Measurements from ENCODE around the gene PTPRN2.

PTPRN2 gene

GRCh38 chr7:157844141-157844540, 743.5 kb downstream of the PTPRN2 start:
- no peak for DNase-seq (ENCODE audit: low spot score)
- no peak overlapping the region for H3K4me3 ChIP-seq
- TF ChIP-seq, protein P1, sequence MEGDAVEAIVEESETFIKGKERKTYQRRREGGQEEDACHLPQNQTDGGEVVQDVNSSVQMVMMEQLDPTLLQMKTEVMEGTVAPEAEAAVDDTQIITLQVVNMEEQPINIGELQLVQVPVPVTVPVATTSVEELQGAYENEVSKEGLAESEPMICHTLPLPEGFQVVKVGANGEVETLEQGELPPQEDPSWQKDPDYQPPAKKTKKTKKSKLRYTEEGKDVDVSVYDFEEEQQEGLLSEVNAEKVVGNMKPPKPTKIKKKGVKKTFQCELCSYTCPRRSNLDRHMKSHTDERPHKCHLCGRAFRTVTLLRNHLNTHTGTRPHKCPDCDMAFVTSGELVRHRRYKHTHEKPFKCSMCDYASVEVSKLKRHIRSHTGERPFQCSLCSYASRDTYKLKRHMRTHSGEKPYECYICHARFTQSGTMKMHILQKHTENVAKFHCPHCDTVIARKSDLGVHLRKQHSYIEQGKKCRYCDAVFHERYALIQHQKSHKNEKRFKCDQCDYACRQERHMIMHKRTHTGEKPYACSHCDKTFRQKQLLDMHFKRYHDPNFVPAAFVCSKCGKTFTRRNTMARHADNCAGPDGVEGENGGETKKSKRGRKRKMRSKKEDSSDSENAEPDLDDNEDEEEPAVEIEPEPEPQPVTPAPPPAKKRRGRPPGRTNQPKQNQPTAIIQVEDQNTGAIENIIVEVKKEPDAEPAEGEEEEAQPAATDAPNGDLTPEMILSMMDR (IDR thresholded peaks at IDR 0.05) = no peak
- no peak overlapping the region for H3K27ac ChIP-seq

DNA sequence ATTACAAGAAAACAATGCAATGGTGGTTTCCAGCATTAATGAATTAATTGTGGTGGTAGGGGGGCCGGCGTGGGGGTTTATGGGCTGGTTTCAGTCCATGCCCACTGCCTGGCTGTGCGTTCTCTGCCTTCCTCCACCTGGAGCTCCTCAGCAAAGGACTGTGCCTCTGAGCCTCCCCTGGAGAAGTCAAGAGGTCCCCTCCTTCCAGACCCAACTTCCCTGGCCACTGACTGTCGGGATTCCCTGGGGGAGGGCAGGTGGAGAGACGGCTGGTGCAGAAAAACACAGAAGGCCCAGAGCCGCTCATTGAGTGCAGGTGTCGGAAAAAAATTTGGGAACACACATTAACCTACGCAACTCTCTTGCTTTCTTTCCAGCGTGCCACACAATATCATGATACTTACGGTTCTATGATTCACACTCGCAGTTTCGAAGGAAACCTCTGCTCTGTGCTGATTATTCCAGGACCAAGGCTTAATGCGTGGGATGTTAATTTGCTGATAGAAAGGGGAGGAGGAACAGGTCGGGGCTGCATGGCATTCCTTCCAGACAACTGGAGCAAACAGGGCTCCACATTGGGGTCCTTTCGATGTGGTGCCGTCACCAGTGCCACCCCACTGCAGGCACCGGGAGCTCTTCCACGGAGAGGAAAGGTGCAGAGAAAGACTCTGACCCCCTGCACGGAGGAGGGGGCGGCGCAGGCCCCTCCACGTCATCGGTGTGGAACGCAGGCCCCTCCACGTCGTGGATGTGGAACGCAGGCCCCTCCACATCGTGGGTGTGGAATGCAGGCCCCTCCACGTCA, 744.1 kb downstream of the PTPRN2 start:
- no peak overlapping the region for H3K4me3 ChIP-seq
- no peak overlapping the region for H3K27ac ChIP-seq
- TF ChIP-seq, protein P1 (IDR thresholded peaks at IDR 0.05) = no peak
- DNase-seq (ENCODE audit: low spot score) = no peak

GRCh38 chr7:157841773-157842370, 745.8 kb downstream of the PTPRN2 start:
- H3K27ac ChIP-seq = no peak overlapping the region
- TF ChIP-seq, protein P1 (IDR thresholded peaks at IDR 0.05) = no peak
- no peak overlapping the region for H3K4me3 ChIP-seq
- DNase-seq (ENCODE audit: low spot score) = no peak

DNA sequence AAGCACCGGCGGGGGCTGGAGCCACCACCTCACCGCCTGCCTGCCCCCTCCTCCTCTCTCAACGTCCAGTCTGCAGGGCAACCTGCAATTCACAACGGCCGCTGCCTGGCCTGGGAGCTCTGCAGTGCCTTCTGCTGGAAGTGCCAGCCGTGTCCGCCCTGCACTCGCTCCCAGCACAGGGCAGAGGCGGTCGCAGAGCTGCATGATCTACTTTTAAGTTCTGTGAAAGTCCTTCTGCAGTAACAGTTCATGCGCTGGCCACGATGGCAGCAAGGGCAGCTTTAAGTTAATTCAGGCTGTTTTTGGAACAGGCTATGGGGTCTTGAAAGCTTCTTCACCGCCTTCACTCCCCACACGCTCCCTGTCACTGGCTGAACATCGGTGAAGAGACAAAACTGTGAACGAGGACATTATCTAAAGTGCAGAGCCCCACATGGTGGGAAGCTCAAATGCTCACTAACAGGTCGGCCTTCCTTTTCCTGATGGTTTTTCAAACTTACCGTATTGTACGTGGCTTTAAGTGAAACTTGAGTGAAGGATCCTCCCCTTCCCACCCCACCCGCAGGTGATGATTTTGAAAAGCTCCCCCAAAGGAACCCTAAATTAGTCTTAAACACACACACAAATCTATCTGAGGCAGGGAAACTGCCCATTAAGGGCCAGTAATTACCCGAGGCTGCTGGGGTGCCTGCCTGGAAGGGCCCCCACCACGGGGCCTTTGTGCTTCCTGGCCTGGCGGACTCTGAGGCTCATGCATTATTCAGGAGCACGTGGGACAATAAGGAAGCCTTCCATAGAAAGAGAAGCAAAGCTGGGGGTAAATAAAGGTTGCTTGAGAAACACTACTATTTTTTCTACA, 746.5 kb downstream of the PTPRN2 start:
- H3K27ac ChIP-seq = no peak overlapping the region
- no peak overlapping the region for H3K4me3 ChIP-seq
- TF ChIP-seq, protein P1 (IDR thresholded peaks at IDR 0.05) = no peak
- DNase-seq (ENCODE audit: low spot score) = no peak

DNA sequence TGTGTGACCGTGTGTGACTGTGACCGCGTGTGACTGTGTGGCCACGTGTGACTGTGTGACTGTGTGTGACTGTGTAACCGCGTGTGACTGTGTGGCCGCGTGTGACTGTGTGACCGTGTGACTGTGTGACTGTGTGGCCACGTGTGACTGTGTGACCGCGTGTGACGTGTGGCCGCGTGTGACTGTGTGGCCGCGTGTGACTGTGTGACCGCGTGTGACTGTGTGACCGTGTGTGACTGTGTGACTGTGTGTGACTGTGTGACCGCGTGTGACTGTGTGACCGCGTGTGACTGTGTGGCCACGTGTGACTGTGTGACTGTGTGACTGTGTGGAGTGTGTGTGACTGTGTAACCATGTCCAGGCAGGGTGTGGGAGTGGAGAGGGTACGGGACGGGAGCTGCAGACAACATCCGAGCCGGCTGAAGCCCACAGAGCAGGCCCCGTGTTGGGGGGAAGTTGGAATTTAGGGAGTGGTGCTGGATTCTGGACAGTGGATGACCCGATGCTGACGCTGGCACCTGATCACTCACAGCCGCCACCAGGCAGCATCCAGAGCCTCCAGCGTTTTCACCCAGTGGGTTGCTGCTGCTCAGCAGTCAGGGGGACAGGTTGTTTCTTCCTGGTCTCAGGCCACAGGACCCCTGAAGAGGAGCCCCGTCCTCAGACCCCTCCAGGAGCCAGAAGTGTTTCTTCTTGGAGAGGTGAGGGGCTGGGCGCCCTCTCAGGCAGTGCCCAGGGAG, 747.3 kb downstream of the PTPRN2 start:
- H3K27ac ChIP-seq = no peak overlapping the region
- TF ChIP-seq, protein P1 (IDR thresholded peaks at IDR 0.05) = no peak
- no peak overlapping the region for H3K4me3 ChIP-seq
- DNase-seq (ENCODE audit: low spot score) = no peak

DNA sequence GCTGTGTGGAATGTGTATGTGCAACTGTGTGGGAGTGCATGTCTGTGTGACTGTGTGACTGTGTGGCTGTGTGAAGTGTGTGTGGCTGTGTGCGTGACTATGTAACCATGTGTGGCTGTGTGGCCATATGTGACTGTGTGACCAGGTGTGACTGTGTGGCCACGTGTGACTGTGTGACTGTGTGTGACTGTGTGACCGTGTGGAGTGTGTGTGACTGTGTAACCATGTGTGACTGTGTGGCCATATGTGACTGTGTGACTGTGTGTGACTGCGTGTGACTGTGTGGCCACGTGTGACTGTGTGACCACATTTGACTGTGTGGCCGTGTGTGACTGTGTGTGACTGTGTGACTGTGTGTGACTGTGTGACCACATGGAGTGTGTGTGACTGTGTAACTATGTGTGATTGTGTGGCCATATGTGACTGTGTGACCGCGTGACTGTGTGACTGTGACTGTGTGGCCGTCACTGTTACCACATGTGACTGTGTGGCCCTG, 747.9 kb downstream of the PTPRN2 start:
- TF ChIP-seq, protein P1 (IDR thresholded peaks at IDR 0.05) = no peak
- Histone ChIP-seq H3K27ac (no peak overlapping the region), H3K4me3 (no peak overlapping the region)
- DNase-seq (ENCODE audit: low spot score) = no peak
